ENCODE data around the gene STARD3.
A peak's percentile ranks its signal among the peaks of the same experiment; 100 is the strongest.

The STARD3 gene

GRCh38 chr17:39643271-39643670 is 6.3 kb downstream of the STARD3 start:
- TF ChIP-seq CTCF (conservative IDR thresholded peaks at IDR 0.05) (no peak), ZFX (IDR thresholded peaks at IDR 0.05) (no peak)
- H3K27ac ChIP-seq, result no peak overlapping the region

GRCh38 chr17:39647256-39647655 is 10.3 kb downstream of the STARD3 start:
- TF ChIP-seq CTCF (conservative IDR thresholded peaks at IDR 0.05) (no peak), ZFX (IDR thresholded peaks at IDR 0.05) (no peak)
- no peak overlapping the region for H3K27ac ChIP-seq

GRCh38 chr17:39648616-39649366 is 11.8 kb downstream of the STARD3 start:
- TF ChIP-seq CTCF (conservative IDR thresholded peaks at IDR 0.05) (no peak), ZFX (IDR thresholded peaks at IDR 0.05) (no peak)

DNA sequence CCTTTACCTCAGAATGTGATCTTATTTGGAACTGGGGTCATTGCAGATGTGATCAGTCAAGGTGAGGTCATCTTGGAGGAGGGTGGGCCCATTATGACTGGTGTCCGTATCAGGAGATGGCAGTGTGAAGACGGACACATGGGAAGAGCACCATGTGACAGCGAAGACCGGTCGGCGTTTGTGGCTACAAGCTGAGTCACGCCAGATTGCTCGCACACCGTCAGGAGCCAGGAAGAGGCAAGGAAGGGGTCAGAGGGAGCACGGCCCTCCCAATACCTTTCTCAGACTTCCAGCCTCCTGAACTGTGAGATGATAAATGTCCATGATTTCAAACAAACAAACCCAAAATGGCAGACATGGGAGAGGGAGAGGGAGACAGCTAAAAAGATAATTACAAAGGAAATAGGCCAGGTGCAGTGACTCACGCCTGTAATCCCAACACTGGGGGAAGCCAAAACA is 13.2 kb downstream of the STARD3 start:
- TF ChIP-seq ZFX (IDR thresholded peaks at IDR 0.05) (no peak), CTCF (conservative IDR thresholded peaks at IDR 0.05) (no peak)

More at GRCh38 chr17:39648616-39649366, 11.8 kb downstream of the STARD3 start:
- no peak overlapping the region for H3K27ac ChIP-seq

DNA sequence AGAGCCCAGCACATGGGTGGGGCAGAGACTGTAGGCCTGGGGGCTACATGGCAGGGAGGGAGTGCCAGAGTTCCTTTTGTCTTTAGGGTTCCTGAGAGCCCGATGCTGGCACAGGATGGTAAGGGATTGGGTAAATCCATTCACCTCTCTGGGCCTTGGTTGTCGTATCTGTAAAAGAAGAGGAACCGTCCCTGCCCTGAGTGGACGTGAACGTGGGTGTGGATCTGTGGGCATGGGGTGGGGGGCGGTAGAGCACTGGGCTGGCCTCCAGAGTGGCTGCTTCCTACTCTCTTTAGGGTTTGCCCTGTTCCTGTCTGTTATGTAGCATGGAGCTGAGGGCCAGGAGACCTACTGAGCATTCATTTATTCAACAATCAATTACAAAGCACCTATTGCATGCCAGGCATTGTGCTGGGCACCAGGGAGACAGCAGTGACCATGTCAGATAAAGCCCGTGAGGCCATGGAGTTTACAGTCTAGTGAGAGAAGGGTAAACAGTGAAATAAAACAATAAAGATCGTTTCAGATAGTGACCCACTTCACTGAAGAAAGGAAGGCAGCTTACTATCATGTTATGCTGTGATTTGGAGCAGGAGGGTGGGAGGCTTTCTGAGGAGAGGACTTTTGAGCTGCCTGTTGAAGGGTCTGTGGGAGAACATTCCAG is 15.1 kb downstream of the STARD3 start:
- peak overlapping the region; percentile 79 for H3K27ac ChIP-seq
- TF ChIP-seq CTCF (conservative IDR thresholded peaks at IDR 0.05) (no peak), ZFX (IDR thresholded peaks at IDR 0.05) (no peak)

More for the DNA sequence above, 13.2 kb downstream of the STARD3 start:
- no peak overlapping the region for H3K27ac ChIP-seq

- H3K27ac ChIP-seq, result peak overlapping the region; percentile 79
- TF ChIP-seq ZFX (IDR thresholded peaks at IDR 0.05) (no peak), CTCF (conservative IDR thresholded peaks at IDR 0.05) (no peak)
Measured at GRCh38 chr17:39652587-39653315, 15.8 kb downstream of the STARD3 start.

GRCh38 chr17:39653316-39653661 is 16.3 kb downstream of the STARD3 start:
- TF ChIP-seq ZFX (IDR thresholded peaks at IDR 0.05), result no peak
- peak overlapping the region; percentile 79 for H3K27ac ChIP-seq

All from C4-2B (cell line).